ENCODE measurements around the gene CCN5. TPM values are rescaled to one million over a fixed set of nuclear protein-coding genes. Genes with fewer than 3 reads are reported as not detected.
A peak's percentile ranks its signal among the peaks of the same experiment; 100 is the strongest.

The CCN5 gene
- total RNA-seq, 1 experiment from 2014 or later, result 0.37 TPM

- TF ChIP-seq SP1 (CRISPR knock-in tag; conservative IDR thresholded peaks at IDR 0.05) (no peak), TEAD1 (CRISPR knock-in tag; IDR thresholded peaks at IDR 0.05) (no peak), PRDM15 (CRISPR knock-in tag; IDR thresholded peaks at IDR 0.05) (no peak), KAT7 (CRISPR knock-in tag; IDR thresholded peaks at IDR 0.05; ENCODE audit: borderline replicate concordance) (no peak), E2F5 (CRISPR knock-in tag; IDR thresholded peaks at IDR 0.05) (no peak), NFYB (CRISPR knock-in tag; conservative IDR thresholded peaks at IDR 0.05; ENCODE audit: low read depth) (no peak), MXD4 (CRISPR knock-in tag; IDR thresholded peaks at IDR 0.05; ENCODE audit: borderline replicate concordance) (no peak)
- TF ChIP-seq, protein P1, sequence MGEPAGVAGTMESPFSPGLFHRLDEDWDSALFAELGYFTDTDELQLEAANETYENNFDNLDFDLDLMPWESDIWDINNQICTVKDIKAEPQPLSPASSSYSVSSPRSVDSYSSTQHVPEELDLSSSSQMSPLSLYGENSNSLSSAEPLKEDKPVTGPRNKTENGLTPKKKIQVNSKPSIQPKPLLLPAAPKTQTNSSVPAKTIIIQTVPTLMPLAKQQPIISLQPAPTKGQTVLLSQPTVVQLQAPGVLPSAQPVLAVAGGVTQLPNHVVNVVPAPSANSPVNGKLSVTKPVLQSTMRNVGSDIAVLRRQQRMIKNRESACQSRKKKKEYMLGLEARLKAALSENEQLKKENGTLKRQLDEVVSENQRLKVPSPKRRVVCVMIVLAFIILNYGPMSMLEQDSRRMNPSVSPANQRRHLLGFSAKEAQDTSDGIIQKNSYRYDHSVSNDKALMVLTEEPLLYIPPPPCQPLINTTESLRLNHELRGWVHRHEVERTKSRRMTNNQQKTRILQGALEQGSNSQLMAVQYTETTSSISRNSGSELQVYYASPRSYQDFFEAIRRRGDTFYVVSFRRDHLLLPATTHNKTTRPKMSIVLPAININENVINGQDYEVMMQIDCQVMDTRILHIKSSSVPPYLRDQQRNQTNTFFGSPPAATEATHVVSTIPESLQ (CRISPR knock-in tag; IDR thresholded peaks at IDR 0.05), result no peak
Observed at GRCh38 chr20:44734938-44735337, 19.8 kb downstream of the CCN5 start (continued).

DNA sequence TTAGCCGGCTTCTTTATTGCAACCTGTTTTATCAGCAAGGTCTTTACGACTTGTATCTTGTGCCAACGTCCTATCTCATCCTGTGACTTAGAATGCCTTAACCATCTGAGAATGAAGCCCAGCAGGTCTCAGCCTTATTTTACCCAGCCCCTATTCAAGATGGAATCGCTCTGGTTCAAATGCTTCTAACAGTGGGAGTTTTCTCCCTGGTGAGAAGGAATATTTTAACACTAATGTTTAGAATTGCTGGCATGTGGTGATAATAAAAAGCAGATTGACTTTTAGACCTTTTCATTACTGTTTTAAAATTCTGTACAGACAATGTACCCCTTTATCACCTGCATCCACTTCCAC is 20.6 kb downstream of the CCN5 start:
- H3K27ac Mint-ChIP-seq, result peak overlapping the region; percentile 75
- H3K4me3 Mint-ChIP-seq, result peak overlapping the region; percentile 26; the same call in 1 of the 2 replicates
- peaks cover 19% of the 10 kb centered on the region for H3K9me3 Mint-ChIP-seq
- ChIA-PET CTCF (interaction anchor here (1.0 kb wide), 1 partner anchor 51 kb away, joined by 3 read pairs; no protein-coding TSS in a partner anchor), POLR2A (no interaction called here)
- ATAC-seq, result no peak
- no peaks in the 10 kb centered on the region; the same call in 1 of the 2 replicates for H3K36me3 Mint-ChIP-seq
- no peak for DNase-seq (ENCODE audit: low spot score)
- peaks cover 32% of the 10 kb centered on the region for H3K4me1 Mint-ChIP-seq
- TF ChIP-seq, protein P2, sequence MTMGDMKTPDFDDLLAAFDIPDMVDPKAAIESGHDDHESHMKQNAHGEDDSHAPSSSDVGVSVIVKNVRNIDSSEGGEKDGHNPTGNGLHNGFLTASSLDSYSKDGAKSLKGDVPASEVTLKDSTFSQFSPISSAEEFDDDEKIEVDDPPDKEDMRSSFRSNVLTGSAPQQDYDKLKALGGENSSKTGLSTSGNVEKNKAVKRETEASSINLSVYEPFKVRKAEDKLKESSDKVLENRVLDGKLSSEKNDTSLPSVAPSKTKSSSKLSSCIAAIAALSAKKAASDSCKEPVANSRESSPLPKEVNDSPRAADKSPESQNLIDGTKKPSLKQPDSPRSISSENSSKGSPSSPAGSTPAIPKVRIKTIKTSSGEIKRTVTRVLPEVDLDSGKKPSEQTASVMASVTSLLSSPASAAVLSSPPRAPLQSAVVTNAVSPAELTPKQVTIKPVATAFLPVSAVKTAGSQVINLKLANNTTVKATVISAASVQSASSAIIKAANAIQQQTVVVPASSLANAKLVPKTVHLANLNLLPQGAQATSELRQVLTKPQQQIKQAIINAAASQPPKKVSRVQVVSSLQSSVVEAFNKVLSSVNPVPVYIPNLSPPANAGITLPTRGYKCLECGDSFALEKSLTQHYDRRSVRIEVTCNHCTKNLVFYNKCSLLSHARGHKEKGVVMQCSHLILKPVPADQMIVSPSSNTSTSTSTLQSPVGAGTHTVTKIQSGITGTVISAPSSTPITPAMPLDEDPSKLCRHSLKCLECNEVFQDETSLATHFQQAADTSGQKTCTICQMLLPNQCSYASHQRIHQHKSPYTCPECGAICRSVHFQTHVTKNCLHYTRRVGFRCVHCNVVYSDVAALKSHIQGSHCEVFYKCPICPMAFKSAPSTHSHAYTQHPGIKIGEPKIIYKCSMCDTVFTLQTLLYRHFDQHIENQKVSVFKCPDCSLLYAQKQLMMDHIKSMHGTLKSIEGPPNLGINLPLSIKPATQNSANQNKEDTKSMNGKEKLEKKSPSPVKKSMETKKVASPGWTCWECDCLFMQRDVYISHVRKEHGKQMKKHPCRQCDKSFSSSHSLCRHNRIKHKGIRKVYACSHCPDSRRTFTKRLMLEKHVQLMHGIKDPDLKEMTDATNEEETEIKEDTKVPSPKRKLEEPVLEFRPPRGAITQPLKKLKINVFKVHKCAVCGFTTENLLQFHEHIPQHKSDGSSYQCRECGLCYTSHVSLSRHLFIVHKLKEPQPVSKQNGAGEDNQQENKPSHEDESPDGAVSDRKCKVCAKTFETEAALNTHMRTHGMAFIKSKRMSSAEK (CRISPR knock-in tag; IDR thresholded peaks at IDR 0.05; ENCODE audit: borderline replicate concordance), result no peak
- 0 out of 2 replicates have a peak, but pooled peaks have one; percentile 39 for TF ChIP-seq ZNF416 (CRISPR knock-in tag; IDR thresholded peaks at IDR 0.05)
- peaks cover 4% of the 10 kb centered on the region for H3K27me3 Mint-ChIP-seq (ENCODE audit: low read depth)

- DNase-seq (ENCODE audit: low spot score) (peak; percentile 65), ATAC-seq (peak; percentile 97)
- Mint-ChIP-seq H3K27me3 (ENCODE audit: low read depth) (peaks cover 8% of the 10 kb centered on the region), H3K27ac (peak overlapping the region; percentile 75), H3K36me3 (no peaks in the 10 kb centered on the region; the same call in 1 of the 2 replicates), H3K4me3 (peak overlapping the region; percentile 26; the same call in 1 of the 2 replicates), H3K4me1 (peaks cover 32% of the 10 kb centered on the region), H3K9me3 (peaks cover 19% of the 10 kb centered on the region)
- ChIA-PET POLR2A (no interaction called here), CTCF (interaction anchor here (0.5 to 1.4 kb wide), 3 partner anchors 51 to 219 kb away, joined by 3 to 5 read pairs (median 3); no protein-coding TSS in a partner anchor)
- TF ChIP-seq PRRX2 (CRISPR knock-in tag; IDR thresholded peaks at IDR 0.05) (no peak), HMGA2 (CRISPR knock-in tag; IDR thresholded peaks at IDR 0.05) (no peak), ZNF121 (CRISPR knock-in tag; IDR thresholded peaks at IDR 0.05) (no peak), ZNF219 (CRISPR knock-in tag; IDR thresholded peaks at IDR 0.05; ENCODE audit: borderline replicate concordance) (no peak), ZNF416 (CRISPR knock-in tag; IDR thresholded peaks at IDR 0.05) (no peak), NR2C2 (CRISPR knock-in tag; IDR thresholded peaks at IDR 0.05) (no peak), NFYB (CRISPR knock-in tag; conservative IDR thresholded peaks at IDR 0.05; ENCODE audit: low read depth) (peak; percentile 70)
- TF ChIP-seq, protein P3, sequence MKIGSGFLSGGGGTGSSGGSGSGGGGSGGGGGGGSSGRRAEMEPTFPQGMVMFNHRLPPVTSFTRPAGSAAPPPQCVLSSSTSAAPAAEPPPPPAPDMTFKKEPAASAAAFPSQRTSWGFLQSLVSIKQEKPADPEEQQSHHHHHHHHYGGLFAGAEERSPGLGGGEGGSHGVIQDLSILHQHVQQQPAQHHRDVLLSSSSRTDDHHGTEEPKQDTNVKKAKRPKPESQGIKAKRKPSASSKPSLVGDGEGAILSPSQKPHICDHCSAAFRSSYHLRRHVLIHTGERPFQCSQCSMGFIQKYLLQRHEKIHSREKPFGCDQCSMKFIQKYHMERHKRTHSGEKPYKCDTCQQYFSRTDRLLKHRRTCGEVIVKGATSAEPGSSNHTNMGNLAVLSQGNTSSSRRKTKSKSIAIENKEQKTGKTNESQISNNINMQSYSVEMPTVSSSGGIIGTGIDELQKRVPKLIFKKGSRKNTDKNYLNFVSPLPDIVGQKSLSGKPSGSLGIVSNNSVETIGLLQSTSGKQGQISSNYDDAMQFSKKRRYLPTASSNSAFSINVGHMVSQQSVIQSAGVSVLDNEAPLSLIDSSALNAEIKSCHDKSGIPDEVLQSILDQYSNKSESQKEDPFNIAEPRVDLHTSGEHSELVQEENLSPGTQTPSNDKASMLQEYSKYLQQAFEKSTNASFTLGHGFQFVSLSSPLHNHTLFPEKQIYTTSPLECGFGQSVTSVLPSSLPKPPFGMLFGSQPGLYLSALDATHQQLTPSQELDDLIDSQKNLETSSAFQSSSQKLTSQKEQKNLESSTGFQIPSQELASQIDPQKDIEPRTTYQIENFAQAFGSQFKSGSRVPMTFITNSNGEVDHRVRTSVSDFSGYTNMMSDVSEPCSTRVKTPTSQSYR (CRISPR knock-in tag; IDR thresholded peaks at IDR 0.05), result no peak
Observed at GRCh38 chr20:44736170-44737021, 21.2 kb downstream of the CCN5 start.
